Epidermal melanocyte (primary cell): ENCODE results near the gene RPS6KB2.
A peak's percentile ranks its signal among the peaks of the same experiment; 100 is the strongest.

Source experiments
- DNase-seq: peaks from one replicate; pipeline ENCODE4 v3.0.0; 2011; ENCODE audit warnings: low spot score; ENCODE audit not compliant: insufficient read length

RPS6KB2 gene

DNA sequence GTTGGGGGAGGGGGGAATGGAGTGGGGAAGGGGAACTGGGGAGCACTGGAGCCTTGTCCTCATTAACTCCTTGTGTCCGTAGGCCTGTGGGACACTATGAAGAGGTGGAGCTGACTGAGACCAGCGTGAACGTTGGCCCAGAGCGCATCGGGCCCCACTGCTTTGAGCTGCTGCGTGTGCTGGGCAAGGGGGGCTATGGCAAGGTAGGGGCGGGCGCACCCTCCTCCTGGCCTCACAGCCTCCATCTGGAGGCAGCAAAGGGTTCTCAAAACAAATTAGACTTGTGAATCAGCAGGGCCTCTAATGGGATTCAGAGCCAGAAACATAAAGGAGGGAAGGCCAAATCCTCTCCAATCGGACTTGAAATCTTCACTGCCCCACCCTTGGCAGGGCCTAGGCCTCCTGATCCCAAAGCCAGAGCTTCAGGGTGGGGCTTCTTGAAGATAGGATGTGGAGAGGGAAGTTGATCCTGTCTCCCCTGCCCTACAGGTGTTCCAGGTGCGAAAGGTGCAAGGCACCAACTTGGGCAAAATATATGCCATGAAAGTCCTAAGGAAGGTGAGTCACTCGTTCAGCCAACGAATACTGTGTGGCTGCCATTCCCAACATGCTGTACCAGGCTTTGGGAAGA lies 859 bp downstream of the RPS6KB2 start:
- DNase-seq, result no peak

DNA sequence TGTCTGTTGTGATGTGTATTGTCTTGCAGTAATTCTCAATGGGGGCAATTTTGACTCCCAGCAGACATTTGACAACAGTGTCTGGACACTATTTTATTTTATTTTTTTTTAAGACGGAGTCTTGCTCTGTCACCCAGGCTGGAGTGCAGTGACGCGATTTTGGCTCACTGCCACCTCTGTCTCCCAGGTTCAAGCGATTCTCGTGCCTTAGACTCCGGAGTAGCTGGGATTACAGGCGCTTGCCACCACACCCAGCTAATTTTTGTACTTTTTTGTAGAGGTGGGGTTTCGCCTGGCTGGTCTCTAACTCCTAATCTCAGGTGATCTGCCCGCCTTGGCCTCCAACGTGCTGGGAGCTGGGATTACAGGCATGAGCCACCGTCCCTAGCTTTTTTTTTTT lies 1.4 kb downstream of the RPS6KB2 start:
- no peak for DNase-seq

DNA sequence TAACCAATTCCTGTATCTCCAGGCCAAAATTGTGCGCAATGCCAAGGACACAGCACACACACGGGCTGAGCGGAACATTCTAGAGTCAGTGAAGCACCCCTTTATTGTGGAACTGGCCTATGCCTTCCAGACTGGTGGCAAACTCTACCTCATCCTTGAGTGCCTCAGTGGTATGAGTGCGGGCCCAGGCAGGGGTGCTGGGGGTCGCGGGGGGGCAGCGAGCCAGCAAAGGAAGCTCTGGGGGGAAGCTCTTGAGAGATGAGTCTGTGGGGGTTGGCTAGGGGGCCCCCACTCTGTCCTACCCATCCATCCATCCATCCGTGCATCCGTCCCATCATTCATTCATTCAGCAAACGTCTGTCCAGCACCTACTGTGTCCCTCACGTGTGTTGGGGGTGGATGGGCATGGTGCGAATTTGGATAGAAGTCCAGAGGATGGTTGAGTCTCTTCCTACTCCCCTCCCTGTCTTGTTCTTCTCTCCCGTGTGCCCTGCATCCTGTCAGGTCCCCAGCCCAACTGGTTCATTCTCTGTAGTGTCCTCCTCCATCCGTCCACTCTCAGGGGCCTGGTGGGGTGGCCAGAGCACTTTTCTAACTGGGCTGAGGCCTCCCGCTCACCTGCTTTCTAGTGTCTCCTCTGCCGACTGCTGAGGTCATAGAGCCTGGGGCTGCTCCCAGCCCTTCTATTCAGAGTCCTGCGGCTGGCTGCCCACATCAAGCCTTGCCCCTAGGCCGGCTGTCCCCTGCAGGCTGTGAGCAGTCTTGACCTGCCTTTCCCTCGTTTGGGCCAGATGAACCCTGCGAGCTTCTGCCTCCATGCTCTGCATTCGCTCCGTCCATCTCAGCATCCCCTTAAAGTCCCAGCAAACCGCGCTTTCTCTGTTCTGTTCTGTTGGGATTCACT lies 3.3 kb downstream of the RPS6KB2 start:
- DNase-seq, result no peak

DNA sequence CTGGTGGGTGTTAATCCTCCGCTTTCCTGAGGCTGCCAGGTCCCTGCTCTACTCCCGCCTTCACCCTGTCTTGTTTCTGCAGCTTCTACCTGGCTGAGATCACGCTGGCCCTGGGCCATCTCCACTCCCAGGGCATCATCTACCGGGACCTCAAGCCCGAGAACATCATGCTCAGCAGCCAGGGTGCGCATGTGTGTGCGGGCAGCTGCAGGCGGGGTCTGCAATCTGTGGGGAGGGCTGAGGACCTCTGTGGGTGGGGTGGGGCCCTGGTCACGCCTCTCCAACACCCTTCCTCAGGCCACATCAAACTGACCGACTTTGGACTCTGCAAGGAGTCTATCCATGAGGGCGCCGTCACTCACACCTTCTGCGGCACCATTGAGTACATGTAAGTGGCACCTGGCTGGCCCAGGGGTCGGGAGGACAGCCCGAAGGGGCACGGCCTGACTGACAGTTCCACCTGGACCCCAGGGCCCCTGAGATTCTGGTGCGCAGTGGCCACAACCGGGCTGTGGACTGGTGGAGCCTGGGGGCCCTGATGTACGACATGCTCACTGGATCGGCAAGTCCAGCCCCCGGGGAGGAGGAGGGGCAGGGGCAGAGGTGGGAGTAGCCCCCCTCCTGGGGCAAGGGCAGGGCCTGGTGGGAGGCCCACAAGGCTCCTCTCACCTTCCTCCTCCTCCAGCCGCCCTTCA lies 4.5 kb downstream of the RPS6KB2 start:
- DNase-seq, result no peak

DNA sequence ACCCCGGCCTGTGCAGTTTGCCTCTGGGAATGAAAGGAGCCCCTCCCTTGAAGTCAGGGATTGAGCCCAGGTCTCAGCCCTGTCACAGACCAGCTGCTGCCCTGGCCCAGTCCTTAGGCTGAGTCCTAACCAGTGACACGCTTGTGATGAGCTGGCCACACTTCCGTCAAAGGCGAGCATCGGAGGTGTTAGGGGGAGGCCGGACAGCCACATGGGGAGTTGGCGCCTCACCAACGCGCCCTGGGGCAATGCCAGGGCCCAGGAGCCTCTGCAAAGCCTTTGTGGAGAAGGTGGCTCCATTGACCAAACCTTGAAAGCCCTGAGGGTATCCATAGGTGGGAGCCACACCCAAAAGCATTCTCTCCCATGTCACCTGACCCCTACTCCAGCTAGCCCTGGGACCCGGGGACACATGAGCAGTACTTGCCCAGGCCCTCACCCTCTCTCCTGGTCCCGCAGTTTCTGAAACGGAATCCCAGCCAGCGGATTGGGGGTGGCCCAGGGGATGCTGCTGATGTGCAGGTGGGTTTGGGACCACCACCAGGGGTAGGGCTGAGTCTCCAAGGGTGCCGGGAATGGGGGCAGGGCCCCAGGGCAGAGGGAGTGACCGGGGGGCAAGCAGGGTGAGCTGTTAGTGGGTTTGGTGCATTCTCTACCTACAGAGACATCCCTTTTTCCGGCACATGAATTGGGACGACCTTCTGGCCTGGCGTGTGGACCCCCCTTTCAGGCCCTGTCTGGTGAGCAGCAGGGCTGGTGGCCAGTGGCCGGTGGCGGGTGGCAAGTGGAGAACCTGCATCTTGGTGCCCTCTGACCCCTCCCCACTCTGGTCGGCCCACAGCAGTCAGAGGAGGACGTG lies 5.5 kb downstream of the RPS6KB2 start:
- no peak for DNase-seq

DNA sequence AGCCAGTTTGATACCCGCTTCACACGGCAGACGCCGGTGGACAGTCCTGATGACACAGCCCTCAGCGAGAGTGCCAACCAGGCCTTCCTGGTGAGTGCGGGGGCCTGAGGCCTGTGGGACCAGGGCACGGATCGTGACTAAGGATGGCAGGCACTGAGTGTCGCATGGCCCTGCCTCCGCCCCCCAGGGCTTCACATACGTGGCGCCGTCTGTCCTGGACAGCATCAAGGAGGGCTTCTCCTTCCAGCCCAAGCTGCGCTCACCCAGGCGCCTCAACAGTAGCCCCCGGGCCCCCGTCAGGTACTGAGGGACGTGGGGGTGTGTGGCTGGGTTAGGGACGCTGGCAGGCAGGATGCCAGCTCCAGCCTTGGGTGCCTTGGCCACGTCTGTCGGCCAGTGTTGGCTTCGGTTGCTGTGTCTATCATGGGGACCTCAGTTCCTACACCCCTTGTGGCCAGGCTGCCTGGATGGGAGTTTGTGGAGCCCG lies 6.1 kb downstream of the RPS6KB2 start:
- no peak for DNase-seq

DNA sequence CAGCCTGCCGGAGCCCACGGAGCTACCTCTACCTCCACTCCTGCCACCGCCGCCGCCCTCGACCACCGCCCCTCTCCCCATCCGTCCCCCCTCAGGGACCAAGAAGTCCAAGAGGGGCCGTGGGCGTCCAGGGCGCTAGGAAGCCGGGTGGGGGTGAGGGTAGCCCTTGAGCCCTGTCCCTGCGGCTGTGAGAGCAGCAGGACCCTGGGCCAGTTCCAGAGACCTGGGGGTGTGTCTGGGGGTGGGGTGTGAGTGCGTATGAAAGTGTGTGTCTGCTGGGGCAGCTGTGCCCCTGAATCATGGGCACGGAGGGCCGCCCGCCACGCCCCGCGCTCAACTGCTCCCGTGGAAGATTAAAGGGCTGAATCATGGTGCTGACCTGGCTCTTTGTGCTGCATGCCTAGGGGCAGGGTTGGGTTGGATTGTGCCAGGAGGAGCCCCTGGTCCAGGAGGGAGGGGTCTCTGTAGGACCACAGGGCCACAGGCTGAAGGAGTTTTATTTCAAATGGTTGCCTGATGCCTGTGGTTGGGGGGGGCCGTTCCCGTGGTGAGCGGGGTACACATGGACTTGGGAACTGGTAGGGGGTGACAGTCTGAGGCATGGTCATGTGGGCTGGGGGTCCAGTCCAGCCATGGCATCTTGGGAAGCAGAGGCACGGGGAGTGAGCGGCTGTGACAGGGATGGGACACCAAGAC lies 6.9 kb downstream of the RPS6KB2 start:
- no peak for DNase-seq

DNA sequence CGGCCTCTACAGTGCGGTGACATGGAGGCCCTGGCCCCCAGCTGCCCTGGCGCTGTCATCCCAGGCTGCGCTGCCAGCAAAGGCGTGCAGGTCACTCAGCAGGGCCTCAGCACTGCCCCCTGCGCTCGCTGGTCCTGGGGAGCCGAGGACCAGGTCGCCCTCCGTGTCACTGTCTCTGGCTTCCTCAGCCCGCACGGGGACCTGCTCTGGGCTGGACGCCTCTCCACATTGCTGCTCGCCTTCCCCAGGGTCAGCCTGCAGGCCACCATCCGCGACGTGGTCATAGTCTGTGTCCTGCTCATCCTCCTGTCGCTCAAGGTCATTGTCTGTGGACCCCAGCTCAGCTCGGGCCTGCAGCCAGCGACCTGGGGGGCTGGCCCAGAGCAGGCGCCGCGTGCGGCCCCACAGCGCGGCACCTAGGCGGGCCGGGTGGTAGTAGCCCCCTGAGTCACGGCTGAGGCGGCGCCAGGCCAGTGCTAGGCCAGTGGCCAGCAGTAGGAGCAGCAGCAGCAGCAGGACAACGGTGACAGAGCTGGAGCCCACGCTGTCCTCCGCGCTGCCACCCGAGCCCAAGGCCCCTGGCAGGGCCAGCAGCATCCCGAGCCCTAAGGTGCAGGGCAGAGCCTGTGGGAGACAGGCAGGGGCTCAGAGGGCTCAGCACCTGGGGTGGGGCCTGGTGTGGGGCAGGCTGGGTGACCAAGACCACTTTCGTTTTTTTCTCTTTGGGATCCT lies 7.6 kb downstream of the RPS6KB2 start:
- DNase-seq, result no peak

DNA sequence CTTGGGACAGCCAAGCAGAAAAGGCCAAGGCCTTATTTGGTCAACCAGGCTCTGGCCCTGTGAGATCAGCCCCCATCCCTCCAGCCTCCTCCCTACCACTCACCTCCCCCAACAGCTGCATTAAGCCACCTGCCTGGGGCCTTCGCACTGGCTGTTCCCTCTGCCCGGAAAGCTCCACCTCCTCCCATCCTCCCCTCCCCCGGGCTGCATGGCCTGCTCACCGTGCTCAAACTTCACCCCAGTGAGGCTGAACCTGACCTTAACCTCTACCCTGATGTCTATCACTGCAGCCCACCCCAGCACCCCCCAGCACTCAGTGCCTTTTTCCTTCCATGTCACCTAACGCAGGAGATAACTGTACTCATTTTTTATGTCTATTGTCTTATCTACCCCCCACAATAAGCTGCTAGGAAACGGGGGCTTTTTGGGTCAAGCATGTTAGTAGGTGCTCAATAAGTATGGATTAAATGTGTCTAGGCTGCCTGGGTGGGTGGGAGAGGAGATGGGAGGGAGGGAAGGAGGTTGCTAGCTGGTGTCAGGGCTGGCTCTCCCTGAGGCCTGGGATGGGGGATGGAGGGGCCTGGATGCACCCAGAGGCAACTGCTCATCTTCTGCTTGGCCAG lies 8.3 kb downstream of the RPS6KB2 start:
- DNase-seq, result no peak

DNA sequence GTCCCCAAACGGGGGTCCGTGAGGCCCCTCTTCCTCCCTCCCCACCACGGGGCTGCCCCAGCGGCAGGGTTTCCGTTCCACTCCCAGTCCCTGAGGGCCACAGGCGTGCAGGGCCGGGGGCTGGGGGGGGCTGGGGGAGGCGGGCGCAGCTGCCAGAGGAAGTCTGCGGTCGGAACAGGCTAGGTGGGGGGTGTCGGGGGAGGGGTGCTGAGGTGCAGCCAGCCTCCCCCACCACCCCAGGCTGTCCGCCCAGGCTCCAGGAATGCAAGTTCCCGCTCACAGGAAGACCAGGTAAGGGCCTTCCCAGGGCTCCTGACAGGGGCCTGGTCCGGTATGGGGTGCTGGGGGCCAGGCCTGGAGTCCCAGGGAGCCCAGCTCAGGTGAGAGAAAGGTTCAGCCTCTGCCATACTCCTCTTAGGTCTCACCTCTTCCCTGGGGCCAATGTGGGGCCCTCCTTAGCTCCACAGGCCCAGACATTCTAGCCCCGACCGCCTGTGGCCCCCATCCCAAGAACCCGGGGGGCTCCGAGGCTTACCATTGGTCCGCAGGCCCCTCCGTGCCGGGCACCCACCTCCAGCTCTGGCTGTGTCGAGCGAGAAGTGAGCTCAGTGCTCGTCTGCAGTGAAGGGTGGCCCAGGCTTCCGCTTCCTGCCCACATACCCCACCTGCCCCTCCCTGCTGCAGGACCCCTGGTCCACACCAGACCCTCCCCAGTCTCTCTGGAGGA lies 9.0 kb downstream of the RPS6KB2 start, which contains the start of gene PTPRCAP:
PTPRCAP (minus strand) TSS at position 601 of the 727 bp plus-strand sequence; CDS start at position 538, 63 bp downstream.
- DNase-seq, result no peak

DNA sequence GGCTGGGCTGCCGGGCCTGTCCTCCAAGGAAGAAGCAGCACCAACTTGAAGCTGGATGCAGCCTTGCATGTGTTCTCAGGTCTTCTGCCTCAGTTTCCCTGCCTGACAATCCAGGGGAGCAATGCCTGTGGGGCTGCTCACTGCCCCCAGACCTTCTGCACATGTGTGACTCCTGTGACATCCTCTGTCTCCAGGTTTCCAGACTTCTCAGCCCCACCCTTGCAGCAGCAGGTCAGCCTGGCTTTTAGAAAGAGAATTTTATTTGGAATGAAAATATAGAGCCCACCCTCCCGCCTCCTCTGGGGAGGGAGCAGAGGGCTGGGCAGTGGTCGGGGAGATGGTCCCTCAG lies 9.5 kb downstream of the RPS6KB2 start:
- DNase-seq, result no peak

DNA sequence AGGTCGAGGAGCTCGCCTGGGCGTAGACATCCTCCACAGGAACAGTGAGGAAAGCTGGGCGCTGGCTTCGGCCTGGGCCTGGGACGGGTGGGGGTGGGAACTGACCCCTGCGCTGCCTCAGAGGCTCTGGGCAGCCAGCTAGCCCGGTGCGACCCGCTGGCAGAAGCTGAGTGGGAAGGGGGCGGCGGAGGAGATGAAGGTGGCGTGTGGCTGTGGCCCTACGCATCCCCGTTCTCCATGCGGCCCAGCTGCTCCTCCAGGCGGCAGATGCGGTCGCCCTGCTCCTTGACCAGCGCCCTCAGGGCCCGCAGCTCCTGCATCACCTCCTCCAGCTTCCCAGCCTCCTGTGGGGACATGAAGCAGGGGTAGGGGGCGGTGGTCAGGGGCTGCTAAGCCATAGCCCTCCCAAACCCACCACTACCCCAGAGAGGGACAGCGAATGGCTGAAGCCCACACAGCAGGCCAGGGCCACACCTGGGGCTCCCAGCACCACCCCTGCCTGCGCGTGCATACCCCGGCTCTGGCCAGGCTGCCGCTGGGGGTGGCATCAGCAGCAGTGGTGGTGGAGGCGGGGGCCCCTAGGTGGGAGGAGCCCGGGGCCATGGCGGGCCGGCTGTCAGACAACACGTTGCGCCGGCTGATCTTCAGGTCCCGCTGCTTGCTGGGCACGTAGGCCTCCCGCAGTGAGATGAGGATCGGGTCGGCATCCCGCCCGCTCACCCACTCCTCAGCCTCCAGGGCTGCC lies 10.0 kb downstream of the RPS6KB2 start:
- DNase-seq, result no peak

DNA sequence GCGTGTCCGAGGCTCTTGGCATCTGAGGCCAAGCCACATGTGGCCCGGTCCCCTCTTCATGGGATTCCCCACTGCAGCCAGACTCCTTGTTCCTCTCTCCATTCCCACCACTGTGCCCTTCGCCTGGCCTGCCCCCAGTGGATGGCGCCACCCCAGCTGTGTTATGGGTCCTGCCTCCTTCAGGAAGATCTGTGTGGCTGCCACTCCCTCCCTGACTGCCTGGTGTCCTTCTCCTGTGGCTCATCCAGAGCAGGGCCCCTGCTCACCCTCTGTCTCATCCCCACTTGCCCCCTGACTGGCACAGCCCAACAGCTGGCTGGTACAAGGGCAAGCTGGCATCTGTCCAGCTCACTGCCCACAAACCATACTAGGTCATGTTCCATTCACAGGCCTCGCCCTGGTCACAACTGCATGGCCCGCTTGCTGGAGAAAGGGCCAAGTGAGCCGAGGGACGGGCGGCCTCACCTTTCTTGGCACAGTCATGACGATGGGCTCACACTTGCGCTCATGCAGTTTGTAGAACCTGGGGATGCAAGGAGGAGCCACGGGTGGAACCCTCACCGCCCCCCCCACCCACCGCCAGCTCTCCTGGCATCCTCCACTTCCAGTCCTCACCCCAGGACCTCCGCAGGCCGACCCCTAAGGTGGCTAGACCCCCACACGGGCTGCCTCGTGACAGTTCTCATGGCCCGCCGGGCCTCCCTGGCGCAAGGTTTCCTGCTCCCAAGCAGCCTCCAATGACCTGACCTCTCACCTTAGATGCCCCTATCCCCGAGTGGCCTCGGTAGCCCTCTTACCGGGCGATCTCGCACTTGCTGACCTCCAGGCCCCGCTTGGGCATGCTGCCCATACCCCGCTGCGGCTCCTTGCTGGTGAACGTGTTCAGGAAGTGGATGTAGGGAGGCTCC lies 11.3 kb downstream of the RPS6KB2 start:
- DNase-seq, result peak; percentile 49

DNA sequence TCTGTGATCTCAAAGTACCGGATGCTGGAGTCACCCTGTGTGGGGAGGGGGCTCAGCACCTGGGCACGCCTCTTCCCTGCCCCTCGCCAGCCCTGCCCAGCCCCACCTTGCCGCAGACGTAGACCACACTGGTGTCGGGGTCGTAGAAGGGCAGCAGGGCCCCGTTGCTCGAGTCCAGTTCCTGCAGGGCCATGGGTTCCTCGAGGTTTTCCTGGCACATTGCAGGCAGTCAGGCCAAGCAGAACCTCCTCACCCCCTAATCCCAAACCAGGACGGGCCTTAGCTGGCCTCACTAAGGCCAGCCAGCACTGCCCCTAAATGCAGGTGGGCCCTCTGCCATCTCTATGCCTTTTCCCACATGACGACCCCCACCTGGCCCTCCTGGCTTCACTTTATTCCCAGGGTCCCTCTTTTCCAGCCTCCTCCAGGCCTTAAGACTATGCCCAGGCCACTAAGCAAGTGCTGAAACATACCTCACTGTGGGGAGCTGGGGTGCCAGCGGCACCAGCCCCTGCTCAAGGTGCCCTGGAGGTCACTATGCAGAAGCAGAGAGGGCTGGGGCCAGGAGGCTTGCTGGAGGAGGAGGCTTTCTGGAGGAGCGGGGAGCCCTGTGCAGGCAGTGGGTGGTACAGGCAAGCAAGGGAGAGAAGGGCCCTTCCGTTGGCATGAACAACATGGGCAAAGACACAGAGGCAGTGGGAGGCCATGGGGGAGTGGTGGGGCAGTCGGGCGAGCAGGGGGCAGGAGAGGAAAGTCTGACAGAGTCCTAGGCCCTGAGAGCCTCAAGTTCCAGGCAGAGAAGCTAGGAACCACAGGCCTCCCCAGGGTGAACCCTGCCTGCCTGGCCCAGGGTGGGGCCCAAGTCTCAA lies 12.2 kb downstream of the RPS6KB2 start:
- DNase-seq, result no peak

DNA sequence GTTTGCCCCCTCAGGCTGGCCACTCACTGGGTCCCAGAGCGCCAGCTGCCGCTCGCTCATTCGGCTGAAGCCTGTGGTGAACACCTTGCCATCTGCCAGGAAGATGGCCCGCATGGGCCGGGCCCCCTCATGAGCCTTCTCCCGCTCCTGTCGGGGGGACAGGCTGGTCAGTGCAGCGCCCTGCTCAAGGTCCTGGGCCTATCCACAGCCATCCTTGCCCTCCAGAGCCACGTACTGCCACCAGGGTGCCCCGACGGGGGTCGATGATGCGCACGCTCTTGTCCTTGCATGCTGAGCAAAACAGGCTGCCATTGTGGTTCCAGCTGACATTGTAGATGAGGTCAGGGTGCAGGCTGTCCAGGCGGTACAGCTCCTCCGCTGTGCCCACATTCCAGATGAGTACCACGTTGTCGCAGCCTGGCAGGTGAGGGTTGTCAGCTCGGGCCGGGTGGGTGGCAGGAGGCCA lies 12.8 kb downstream of the RPS6KB2 start:
- no peak for DNase-seq
